CD4-positive, CD25-positive, alpha-beta regulatory T cell (primary cell): ENCODE measurements around the gene BTG2. TPM values are rescaled to one million over a fixed set of nuclear protein-coding genes. Genes with fewer than 3 reads are reported as not detected.

ENCODE experiments used
- ATAC-seq, 2 donors: fragments of 150-1000 bp; cut with Tn5 transposase; one replicate each; pipeline ENCODE4 v1.10.0; 2021; ENCODE audit warnings: low read depth in 2 of 2, moderate number of reproducible peaks in 2 of 2, moderate library complexity in 1 of 2
- DNase-seq, 3 donors: peaks; one replicate each; pipeline versions ENCODE4 v3.0.0 to v3.0.0-alpha.2; 2012 to 2022; ENCODE audit warnings: mixed read lengths in 1 of 3
- H3K27ac ChIP-seq: one replicate; pipeline ENCODE4 v1.7.0; 2013; ENCODE audit warnings: mild to moderate bottlenecking, low read length; ENCODE audit not compliant: insufficient read depth, poor library complexity, severe bottlenecking
- H3K27me3 ChIP-seq: one replicate; pipeline ENCODE4 v1.7.0; 2013; ENCODE audit warnings: low read length; ENCODE audit not compliant: control insufficient read depth, insufficient read depth
- H3K36me3 ChIP-seq: one replicate; pipeline ENCODE4 v1.7.0; 2013; ENCODE audit warnings: mild to moderate bottlenecking, low read length, moderate library complexity; ENCODE audit not compliant: control insufficient read depth, insufficient read depth
- H3K4me1 ChIP-seq: 2 replicates; pipeline ENCODE4 v1.7.0; 2013; ENCODE audit warnings: mild to moderate bottlenecking, low read length; ENCODE audit not compliant: insufficient read depth, control insufficient read depth, poor library complexity, severe bottlenecking
- H3K4me3 ChIP-seq: one replicate; pipeline ENCODE4 v1.7.0; 2013; ENCODE audit warnings: low read depth, mild to moderate bottlenecking, low read length, moderate library complexity
- H3K9me3 ChIP-seq, 2 experiments: 1 replicate in 1 of 2; 2 replicates in 1 of 2; pipeline ENCODE4 v1.7.0; 2013; ENCODE audit warnings: low read length in 2 of 2, mild to moderate bottlenecking in 1 of 2, moderate library complexity in 1 of 2; ENCODE audit not compliant: control insufficient read depth in 2 of 2
- H3K27ac Mint-ChIP-seq, 3 donors: one replicate each; pipeline ENCODE4 v1.8.0; 2020 to 2022; ENCODE audit warnings: mild to moderate bottlenecking in 3 of 3, mixed read lengths in 3 of 3, moderate library complexity in 2 of 3
- H3K27me3 Mint-ChIP-seq: one replicate; pipeline ENCODE4 v1.8.0; 2022; ENCODE audit warnings: mild to moderate bottlenecking, mixed read lengths
- H3K36me3 Mint-ChIP-seq: one replicate; pipeline ENCODE4 v1.8.0; 2020; ENCODE audit warnings: mixed read lengths
- H3K4me1 Mint-ChIP-seq, 4 donors: one replicate each; pipeline ENCODE4 v1.8.0; 2020 to 2022; ENCODE audit warnings: mixed read lengths in 4 of 4, mild to moderate bottlenecking in 1 of 4
- H3K4me3 Mint-ChIP-seq, 4 donors: one replicate each; pipeline ENCODE4 v1.8.0; 2020 to 2022; ENCODE audit warnings: mild to moderate bottlenecking in 4 of 4, mixed read lengths in 4 of 4, moderate library complexity in 3 of 4
- H3K9me3 Mint-ChIP-seq, 7 donors: one replicate each; pipeline ENCODE4 v1.8.0; 2020 to 2022; ENCODE audit warnings: mixed read lengths in 7 of 7, mild to moderate bottlenecking in 3 of 7, moderate library complexity in 2 of 7
- polyA plus RNA-seq, 4 donors: library from polyadenylated mRNA; unstranded; fragments of 300-500 nt; fragmentation: Illumina TruSeq; gene quantifications; one replicate each; pipeline ENCODE4 v1.2.3, GENCODE V29; 2021
- total RNA-seq: library from RNA; stranded (reverse); gene quantifications from one replicate; pipeline ENCODE4 v1.2.3, GENCODE V29; 2022

The BTG2 gene
- total and polyA plus RNA-seq, 5 donors from 2014 or later: 153 to 1,002 (median 168) TPM

DNA sequence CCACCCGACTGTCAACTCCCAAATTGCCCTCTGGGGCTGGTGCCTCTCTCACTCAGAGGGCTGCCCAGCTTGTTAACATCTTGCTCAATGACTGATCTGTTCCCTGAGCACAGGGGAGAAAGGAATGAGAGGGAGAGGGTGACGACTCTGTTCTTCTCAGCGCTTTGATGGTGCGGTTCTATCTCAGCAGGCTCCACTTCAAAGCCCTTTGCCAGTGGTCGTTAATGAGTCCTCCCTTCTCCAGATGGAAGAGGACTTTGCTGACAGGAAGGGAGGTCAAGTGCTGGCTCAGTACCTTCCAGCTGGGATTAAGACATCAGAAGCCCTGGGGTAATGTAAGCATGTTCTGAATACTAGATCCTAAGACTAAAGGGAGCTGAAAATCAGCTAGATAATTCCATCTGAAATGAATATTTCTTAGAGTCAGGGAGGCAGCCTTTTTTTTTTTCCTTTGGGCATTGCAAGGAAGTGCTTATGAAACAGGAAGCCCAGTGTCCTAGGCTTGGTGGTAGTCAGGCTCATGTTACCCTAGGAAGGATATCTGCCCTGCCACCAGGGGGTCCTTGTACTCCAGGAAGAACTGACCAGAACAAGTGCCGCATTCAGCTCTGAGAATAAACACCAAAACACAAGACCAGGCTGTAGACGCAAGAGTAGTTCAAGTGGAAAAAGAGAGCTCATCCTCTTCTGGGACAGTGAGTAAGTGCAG, 40.9 kb downstream of the BTG2 start:
- Histone ChIP-seq H3K9me3 (no peaks in the 10 kb centered on the region), H3K4me3 (no peak overlapping the region), H3K36me3 (no peaks in the 10 kb centered on the region), H3K27me3 (peaks cover 40% of the 10 kb centered on the region), H3K27ac (no peak overlapping the region), H3K4me1 (peaks cover 3% of the 10 kb centered on the region)
- peaks cover 0 to 10% (median 4%) of the 10 kb centered on the region in 4 donors for H3K4me1 Mint-ChIP-seq
- H3K9me3 Mint-ChIP-seq: no peaks in the 10 kb centered on the region
- no peak overlapping the region for H3K4me3 Mint-ChIP-seq
- ATAC-seq (no peak), DNase-seq (no peak)
- no peaks in the 10 kb centered on the region for H3K36me3 Mint-ChIP-seq
- peaks cover 82% of the 10 kb centered on the region for H3K27me3 Mint-ChIP-seq
- no peak overlapping the region for H3K27ac Mint-ChIP-seq

DNA sequence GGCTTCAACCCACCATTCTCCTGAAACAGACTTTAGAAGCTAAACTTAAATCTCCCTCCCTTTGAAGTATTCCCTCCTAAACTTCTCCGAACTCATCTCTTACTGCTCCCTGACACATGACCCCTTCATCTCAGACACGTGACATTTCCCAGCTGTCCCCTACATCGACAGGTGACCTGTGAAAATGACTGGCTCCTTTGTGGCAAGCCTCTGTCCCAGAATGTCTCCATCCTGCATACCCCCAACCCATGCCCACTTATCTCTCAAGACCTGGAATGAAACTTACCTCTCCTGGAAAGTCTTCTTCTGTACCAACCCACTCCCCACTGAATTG, 41.4 kb downstream of the BTG2 start:
- H3K9me3 Mint-ChIP-seq: no peaks in the 10 kb centered on the region
- no peak overlapping the region for H3K4me3 Mint-ChIP-seq
- H3K36me3 Mint-ChIP-seq: no peaks in the 10 kb centered on the region
- no peak for ATAC-seq
- peaks cover 0 to 8% (median 4%) of the 10 kb centered on the region in 4 donors for H3K4me1 Mint-ChIP-seq
- no peak overlapping the region for H3K27ac ChIP-seq
- H3K9me3 ChIP-seq: no peaks in the 10 kb centered on the region
- no peak overlapping the region for H3K27ac Mint-ChIP-seq
- peaks cover 41% of the 10 kb centered on the region for H3K27me3 ChIP-seq
- peaks cover 81% of the 10 kb centered on the region for H3K27me3 Mint-ChIP-seq
- peaks cover 4% of the 10 kb centered on the region for H3K4me1 ChIP-seq
- no peaks in the 10 kb centered on the region for H3K36me3 ChIP-seq
- DNase-seq: no peak
- H3K4me3 ChIP-seq: no peak overlapping the region

DNA sequence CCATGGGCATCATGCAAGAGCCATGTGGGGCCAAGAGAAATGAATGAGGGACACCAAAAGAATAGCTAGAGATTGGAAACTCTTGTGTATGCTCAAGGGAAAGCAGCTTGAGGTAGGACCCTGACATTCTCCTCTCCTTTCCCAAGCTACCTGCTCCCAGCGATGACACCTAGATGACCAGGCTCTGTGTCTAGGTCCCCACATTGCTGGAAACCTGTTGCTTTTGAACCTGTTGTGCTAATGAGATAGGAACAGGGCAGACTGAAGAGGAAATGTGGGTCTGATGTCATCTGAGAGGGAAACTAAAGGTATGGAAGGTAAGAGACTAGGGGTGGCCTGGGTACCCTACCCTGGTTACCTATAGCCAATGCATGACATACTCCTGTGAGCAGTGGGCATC, 43.8 kb downstream of the BTG2 start:
- Mint-ChIP-seq H3K9me3 (no peaks in the 10 kb centered on the region), H3K36me3 (no peaks in the 10 kb centered on the region), H3K4me1 (no peaks in the 10 kb centered on the region), H3K27ac (peak overlapping the region in 1 of 3 donors; percentile 46), H3K4me3 (no peak overlapping the region), H3K27me3 (peaks cover 72% of the 10 kb centered on the region)
- H3K27me3 ChIP-seq: peaks cover 31% of the 10 kb centered on the region
- H3K4me3 ChIP-seq: no peak overlapping the region
- no peaks in the 10 kb centered on the region for H3K9me3 ChIP-seq
- no peak overlapping the region for H3K27ac ChIP-seq
- no peak for ATAC-seq
- DNase-seq: no peak
- no peaks in the 10 kb centered on the region for H3K36me3 ChIP-seq
- H3K4me1 ChIP-seq: peaks cover 4% of the 10 kb centered on the region

DNA sequence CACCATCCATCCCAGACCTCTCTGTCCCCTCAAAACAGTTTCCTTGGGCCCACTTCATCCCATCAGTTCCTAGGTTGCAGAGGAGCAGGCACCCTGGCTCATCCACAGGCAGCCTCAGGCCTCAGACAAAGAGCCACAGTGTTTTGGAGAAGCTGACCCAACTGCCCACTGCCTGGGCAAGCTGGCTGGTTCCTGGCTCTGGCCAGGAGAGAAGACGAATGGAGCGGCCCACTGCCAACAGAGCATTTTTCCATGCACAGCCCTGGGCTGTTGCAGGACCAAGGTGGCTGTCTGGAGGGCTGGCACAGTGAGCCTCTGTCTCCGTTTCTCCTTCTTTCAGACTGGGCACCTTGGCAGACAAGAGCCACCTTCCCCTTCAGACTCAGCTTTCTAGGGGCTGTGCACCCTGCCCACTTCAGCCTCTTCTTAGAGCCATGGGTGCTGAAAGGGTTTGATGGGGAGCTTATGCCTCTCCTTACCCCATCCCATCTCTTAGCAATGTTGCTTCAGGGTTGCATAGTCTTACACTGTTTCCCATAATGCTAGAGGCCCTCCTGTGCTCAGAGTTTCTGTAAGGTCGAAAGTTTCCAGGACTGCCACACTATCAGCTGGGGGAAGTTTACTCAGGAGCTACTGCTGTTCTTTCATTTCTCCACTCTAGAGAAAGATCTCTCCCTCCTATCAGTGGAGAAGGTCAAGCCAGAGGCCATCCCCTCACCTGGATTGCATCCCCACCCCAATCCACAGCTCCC, 44.6 kb downstream of the BTG2 start:
- H3K27ac ChIP-seq: no peak overlapping the region
- H3K36me3 Mint-ChIP-seq: no peaks in the 10 kb centered on the region
- DNase-seq (no peak), ATAC-seq (no peak)
- peaks cover 4% of the 10 kb centered on the region for H3K4me1 ChIP-seq
- no peaks in the 10 kb centered on the region for H3K36me3 ChIP-seq
- H3K27me3 ChIP-seq: peaks cover 31% of the 10 kb centered on the region
- H3K4me3 ChIP-seq: no peak overlapping the region
- H3K9me3 ChIP-seq: no peaks in the 10 kb centered on the region
- H3K9me3 Mint-ChIP-seq: no peaks in the 10 kb centered on the region
- H3K27ac Mint-ChIP-seq: no peak overlapping the region
- peaks cover 69% of the 10 kb centered on the region for H3K27me3 Mint-ChIP-seq
- no peak overlapping the region for H3K4me3 Mint-ChIP-seq
- H3K4me1 Mint-ChIP-seq: no peaks in the 10 kb centered on the region

DNA sequence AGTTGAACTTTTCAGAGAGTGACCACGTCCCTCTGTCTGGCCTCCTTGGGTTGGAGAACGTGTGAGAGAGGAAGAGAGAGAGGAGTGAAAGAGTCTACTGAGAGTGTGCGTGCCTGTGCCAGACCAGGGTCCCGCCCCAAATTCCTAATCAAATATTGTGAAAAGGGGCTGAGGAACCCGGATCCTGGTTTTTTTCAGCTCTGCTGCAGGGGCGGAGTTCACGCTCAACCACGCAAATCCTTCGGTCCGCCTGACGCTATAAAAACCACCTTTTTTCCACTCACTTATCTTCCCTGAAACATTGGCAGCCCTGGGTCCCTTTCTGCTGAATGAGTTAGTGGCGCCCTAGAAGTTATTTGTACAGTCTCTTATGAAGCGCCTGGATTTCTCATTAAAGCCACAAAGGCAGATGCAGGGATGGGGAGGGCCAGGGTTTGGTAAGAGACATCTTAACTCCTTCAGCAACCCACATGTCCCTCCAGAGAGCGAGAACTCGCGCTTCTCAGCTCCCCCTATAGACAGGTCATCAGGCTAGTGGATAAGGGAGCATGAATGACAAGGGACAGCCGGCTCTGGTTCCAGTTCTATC, 45.8 kb downstream of the BTG2 start, which contains the start of gene FMOD:
FMOD (minus strand) TSS at position 86 of the 589 bp plus-strand sequence. CDS start 2,852 bp downstream, outside the sequence.
- H3K27ac Mint-ChIP-seq: no peak within 1 kb of the TSS
- no peaks in the 10 kb centered on the region for H3K9me3 Mint-ChIP-seq
- peaks cover 68% of the 10 kb centered on the region for H3K27me3 Mint-ChIP-seq
- ATAC-seq (no peak), DNase-seq (no peak)
- H3K4me3 Mint-ChIP-seq: no peak within 1 kb of the TSS
- Histone ChIP-seq H3K36me3 (no peaks in the 10 kb centered on the region), H3K27ac (no peak within 1 kb of the TSS), H3K27me3 (peaks cover 25% of the 10 kb centered on the region), H3K9me3 (no peaks in the 10 kb centered on the region), H3K4me3 (no peak within 1 kb of the TSS), H3K4me1 (peaks cover 4% of the 10 kb centered on the region)
- no peaks in the 10 kb centered on the region for H3K4me1 Mint-ChIP-seq
- no peaks in the 10 kb centered on the region for H3K36me3 Mint-ChIP-seq

DNA sequence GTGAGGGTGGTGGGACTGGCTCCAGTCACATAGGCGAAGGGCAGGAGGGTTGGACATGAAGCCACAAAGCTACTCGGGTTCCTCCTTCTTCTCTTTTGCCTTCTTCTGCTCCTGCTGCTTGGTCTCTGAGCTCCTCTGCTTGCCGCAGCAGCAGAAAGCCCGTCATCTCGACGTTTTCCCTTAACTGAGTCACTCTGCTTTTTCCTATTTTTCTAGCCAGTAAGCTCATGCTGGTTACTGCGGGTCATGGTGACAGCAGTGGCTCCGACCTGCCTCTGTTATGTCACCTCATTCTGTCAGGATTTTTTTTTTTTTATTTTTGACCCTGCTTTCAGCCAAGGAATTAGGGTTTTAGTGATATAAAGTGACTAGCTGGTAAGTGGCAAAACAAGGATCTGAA, 48.2 kb downstream of the BTG2 start:
- H3K27me3 Mint-ChIP-seq: peaks cover 67% of the 10 kb centered on the region

DNA sequence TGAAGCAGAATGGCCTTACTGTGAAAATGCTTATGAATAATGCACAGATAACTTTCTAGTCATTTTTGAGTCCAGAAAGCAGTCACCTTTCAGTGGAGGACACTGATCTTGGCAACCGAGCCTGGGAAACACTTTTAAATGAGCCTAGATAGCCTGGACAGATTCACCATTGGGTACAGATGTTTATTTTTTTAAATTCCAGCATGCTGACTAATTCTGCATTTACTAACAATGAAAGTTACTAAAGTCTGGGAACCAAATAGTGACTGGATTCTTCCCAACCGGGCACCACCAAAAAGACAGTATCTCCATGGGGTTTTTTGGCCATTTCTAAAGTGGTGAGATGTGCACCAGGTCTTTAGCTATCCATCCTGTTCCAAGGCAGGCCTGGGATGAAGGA, 48.9 kb downstream of the BTG2 start:
- ATAC-seq (no peak), DNase-seq (no peak)
- Mint-ChIP-seq H3K4me3 (no peak overlapping the region), H3K4me1 (no peaks in the 10 kb centered on the region), H3K27me3 (peaks cover 71% of the 10 kb centered on the region), H3K9me3 (peaks cover 0 to 7% (median 0%) of the 10 kb centered on the region in 7 donors), H3K27ac (no peak overlapping the region), H3K36me3 (no peaks in the 10 kb centered on the region)
- Histone ChIP-seq H3K4me3 (no peak overlapping the region), H3K27me3 (peaks cover 35% of the 10 kb centered on the region), H3K4me1 (peaks cover 4% of the 10 kb centered on the region), H3K36me3 (no peaks in the 10 kb centered on the region), H3K9me3 (no peaks in the 10 kb centered on the region), H3K27ac (no peak overlapping the region)

More for the DNA sequence above, 48.2 kb downstream of the BTG2 start:
- DNase-seq: no peak
- no peaks in the 10 kb centered on the region for H3K36me3 Mint-ChIP-seq
- H3K27ac Mint-ChIP-seq: no peak overlapping the region
- H3K4me1 Mint-ChIP-seq: no peaks in the 10 kb centered on the region
- Histone ChIP-seq H3K27ac (no peak overlapping the region), H3K4me3 (no peak overlapping the region), H3K27me3 (peaks cover 31% of the 10 kb centered on the region), H3K4me1 (peaks cover 4% of the 10 kb centered on the region), H3K9me3 (no peaks in the 10 kb centered on the region), H3K36me3 (no peaks in the 10 kb centered on the region)
- no peak overlapping the region for H3K4me3 Mint-ChIP-seq
- no peak for ATAC-seq
- H3K9me3 Mint-ChIP-seq: peaks cover 0 to 7% (median 0%) of the 10 kb centered on the region in 7 donors
